Neural cell (in vitro differentiated cells): ENCODE results near the gene TM9SF1. TPM values are rescaled to one million over a fixed set of nuclear protein-coding genes. Genes with fewer than 3 reads are reported as not detected.
A peak's percentile ranks its signal among the peaks of the same experiment; 100 is the strongest.

ENCODE experiments used
- H2AFZ ChIP-seq: fragments of 200-600, 300-800 bp; sonication (generic), shearing (Covaris generic); 2 replicates; pipeline ENCODE4 v1.6.0; 2014; ENCODE audit warnings: low read depth, mild to moderate bottlenecking, antibody characterized with exemption, low read length, moderate library complexity
- H3F3A ChIP-seq: fragments of 200-600 bp; shearing (Covaris generic); 2 replicates; pipeline ENCODE4 v1.6.1; 2016; ENCODE audit warnings: mild to moderate bottlenecking, moderate library complexity, mixed read lengths, antibody characterized with exemption, low read length; ENCODE audit not compliant: insufficient read depth, poor library complexity, severe bottlenecking
- H3K27ac ChIP-seq: fragments of 200-600, 300-800 bp; sonication (generic), shearing (Covaris generic); 2 replicates; pipeline ENCODE4 v1.5.1; 2014; ENCODE audit warnings: mild to moderate bottlenecking, low read length, moderate library complexity
- H3K27me3 ChIP-seq: fragments of 300-800, 200-600 bp; sonication (generic), shearing (Covaris generic); 2 replicates; pipeline ENCODE4 v1.6.0; 2014; ENCODE audit warnings: mild to moderate bottlenecking, low read depth, low read length, moderate library complexity; ENCODE audit not compliant: insufficient read depth
- H3K36me3 ChIP-seq: fragments of 300-800, 200-600 bp; sonication (generic), shearing (Covaris generic); 2 replicates; pipeline ENCODE4 v1.5.1; 2014; ENCODE audit warnings: mild to moderate bottlenecking, antibody characterized with exemption, low read length, moderate library complexity; ENCODE audit not compliant: insufficient read depth
- H3K4me2 ChIP-seq: fragments of 300-800, 200-600 bp; sonication (generic), shearing (Covaris generic); 2 replicates; pipeline ENCODE4 v1.6.0; 2014; ENCODE audit warnings: mild to moderate bottlenecking, low read length
- H3K4me3 ChIP-seq: fragments of 300-800, 200-600 bp; sonication (generic), shearing (Covaris generic); 2 replicates; pipeline ENCODE4 v1.5.1; 2014; ENCODE audit warnings: mild to moderate bottlenecking, low read length, moderate library complexity
- H3K79me2 ChIP-seq: fragments of 200-600 bp; shearing (Covaris generic); replicated peaks from 2 replicates; pipeline ENCODE4 v1.6.0; 2014; ENCODE audit warnings: mild to moderate bottlenecking, low read length, moderate library complexity; ENCODE audit not compliant: insufficient read depth
- H3K9ac ChIP-seq: fragments of 300-800, 200-600 bp; sonication (generic), shearing (Covaris generic); 2 replicates; pipeline ENCODE4 v1.6.1; 2016; ENCODE audit warnings: mild to moderate bottlenecking, low read length, mixed read lengths
- H3K9me2 ChIP-seq: fragments of 200-600 bp; shearing (Covaris generic); 2 replicates; pipeline ENCODE4 v1.6.1; 2016; ENCODE audit warnings: mild to moderate bottlenecking, low read length, mixed read lengths; ENCODE audit not compliant: insufficient read depth
- H3K9me3 ChIP-seq: fragments of 200-600, 300-800 bp; sonication (generic), shearing (Covaris generic); 2 replicates; pipeline ENCODE4 v1.6.1; 2016; ENCODE audit warnings: mild to moderate bottlenecking, mixed run types, low read length, moderate library complexity, mixed read lengths
- H4K20me1 ChIP-seq: fragments of 200-600 bp; shearing (Covaris generic); 2 replicates; pipeline ENCODE4 v1.6.1; 2016; ENCODE audit warnings: mild to moderate bottlenecking, mixed run types; ENCODE audit not compliant: insufficient read depth
- CTCF ChIP-seq: fragments of 450-650 bp; IDR thresholded peaks from 2 replicates; pipeline ENCODE4 v1.5.1; 2014; ENCODE audit warnings: antibody characterized with exemption, mild to moderate bottlenecking, moderate library complexity; ENCODE audit not compliant: poor library complexity, severe bottlenecking
- EP300 ChIP-seq: fragments of 450-650 bp; conservative IDR thresholded peaks from 2 replicates; pipeline ENCODE4 v1.6.1; 2014; ENCODE audit warnings: antibody characterized with exemption, mild to moderate bottlenecking, moderate library complexity; ENCODE audit not compliant: poor library complexity, severe bottlenecking
- EZH2 ChIP-seq: fragments of 200-600, 300-800 bp; shearing (Covaris generic), sonication (generic); IDR thresholded peaks from 2 replicates; pipeline ENCODE4 v1.6.1; 2014; ENCODE audit warnings: antibody characterized with exemption, low read length, borderline replicate concordance, mild to moderate bottlenecking; ENCODE audit not compliant: insufficient read depth, poor library complexity, severe bottlenecking
- MXI1 ChIP-seq: fragments of 450-650 bp; conservative IDR thresholded peaks from 2 replicates; pipeline ENCODE4 v1.6.1; 2014; ENCODE audit warnings: antibody characterized with exemption, mild to moderate bottlenecking; ENCODE audit not compliant: poor library complexity, severe bottlenecking
- POLR2AphosphoS5 ChIP-seq: IDR thresholded peaks from 2 replicates; pipeline ENCODE4 v1.6.1; 2012
- RAD21 ChIP-seq: fragments of 450-650 bp; conservative IDR thresholded peaks from 2 replicates; pipeline ENCODE4 v1.6.1; 2014; ENCODE audit warnings: antibody characterized with exemption, mild to moderate bottlenecking, moderate library complexity
- SMC3 ChIP-seq: fragments of 450-650 bp; conservative IDR thresholded peaks from 2 replicates; pipeline ENCODE4 v1.6.1; 2014; ENCODE audit warnings: antibody characterized with exemption, mild to moderate bottlenecking, moderate library complexity; ENCODE audit not compliant: poor library complexity
- TAF1 ChIP-seq: IDR thresholded peaks from 2 replicates; pipeline ENCODE4 v1.6.1; 2012; ENCODE audit warnings: low read depth
- polyA plus RNA-seq: library from polyadenylated mRNA; depleted of rRNA; stranded (reverse); fragments of >200 nt; gene quantifications from 2 replicates; pipeline ENCODE4 v1.2.3, GENCODE V29; 2014
- TF ChIP-seq, protein P1 (sequence below): IDR thresholded peaks from 2 replicates; pipeline ENCODE4 v1.6.1; 2012; ENCODE audit warnings: borderline replicate concordance

The TM9SF1 gene
- polyA plus RNA-seq, 1 donor from 2014 or later = 25.1 TPM

DNA sequence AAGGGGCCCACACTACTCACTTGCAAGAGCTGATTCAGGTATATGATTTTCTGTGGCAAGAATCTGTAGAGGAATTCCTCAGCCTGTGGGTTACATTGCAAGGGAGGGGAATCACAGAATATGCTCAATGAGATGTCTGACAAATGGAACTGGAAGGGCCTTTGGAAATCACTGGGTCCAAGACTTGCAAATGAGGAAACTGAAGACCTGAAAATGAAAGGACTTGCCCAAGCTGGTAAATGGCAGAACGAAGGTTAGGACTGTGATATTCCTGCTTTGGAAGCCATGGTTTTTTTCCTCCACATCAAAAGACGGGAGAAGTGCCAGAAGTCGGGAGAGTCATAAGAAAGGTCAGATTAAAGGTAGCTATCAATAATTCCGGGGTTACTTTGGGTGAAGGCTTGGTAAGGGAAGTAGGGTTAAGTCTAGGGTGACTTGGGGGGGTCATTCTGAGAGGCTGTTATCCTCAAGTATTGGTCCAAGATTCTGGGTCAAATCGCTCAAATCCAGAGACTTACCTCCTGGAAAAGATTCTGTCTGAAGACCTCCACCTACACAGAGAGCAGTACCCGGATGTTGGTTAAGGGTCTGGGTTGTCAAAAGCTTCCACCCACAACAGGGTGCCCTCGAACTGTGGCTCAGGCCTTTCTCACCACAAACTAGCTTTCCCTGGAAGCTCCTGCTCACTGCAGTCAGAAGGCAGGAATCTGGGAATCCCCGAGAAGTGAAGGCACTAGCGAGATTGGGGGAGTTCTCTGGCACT, 49.4 kb downstream of the TM9SF1 start:
- Histone ChIP-seq H3F3A (peaks cover 6% of the 10 kb centered on the region), H3K9me3 (no peaks in the 10 kb centered on the region), H3K27me3 (no peaks in the 10 kb centered on the region), H3K4me2 (peak overlapping the region; percentile 76), H3K9me2 (no peaks in the 10 kb centered on the region), H4K20me1 (no peaks in the 10 kb centered on the region), H3K4me3 (peak overlapping the region; percentile 97), H3K9ac (peak overlapping the region; percentile 79), H3K36me3 (no peaks in the 10 kb centered on the region), H2AFZ (peak overlapping the region; percentile 95), H3K79me2 (peaks cover 9% of the 10 kb centered on the region), H3K27ac (peak overlapping the region; percentile 79)
- TF ChIP-seq, protein P1, sequence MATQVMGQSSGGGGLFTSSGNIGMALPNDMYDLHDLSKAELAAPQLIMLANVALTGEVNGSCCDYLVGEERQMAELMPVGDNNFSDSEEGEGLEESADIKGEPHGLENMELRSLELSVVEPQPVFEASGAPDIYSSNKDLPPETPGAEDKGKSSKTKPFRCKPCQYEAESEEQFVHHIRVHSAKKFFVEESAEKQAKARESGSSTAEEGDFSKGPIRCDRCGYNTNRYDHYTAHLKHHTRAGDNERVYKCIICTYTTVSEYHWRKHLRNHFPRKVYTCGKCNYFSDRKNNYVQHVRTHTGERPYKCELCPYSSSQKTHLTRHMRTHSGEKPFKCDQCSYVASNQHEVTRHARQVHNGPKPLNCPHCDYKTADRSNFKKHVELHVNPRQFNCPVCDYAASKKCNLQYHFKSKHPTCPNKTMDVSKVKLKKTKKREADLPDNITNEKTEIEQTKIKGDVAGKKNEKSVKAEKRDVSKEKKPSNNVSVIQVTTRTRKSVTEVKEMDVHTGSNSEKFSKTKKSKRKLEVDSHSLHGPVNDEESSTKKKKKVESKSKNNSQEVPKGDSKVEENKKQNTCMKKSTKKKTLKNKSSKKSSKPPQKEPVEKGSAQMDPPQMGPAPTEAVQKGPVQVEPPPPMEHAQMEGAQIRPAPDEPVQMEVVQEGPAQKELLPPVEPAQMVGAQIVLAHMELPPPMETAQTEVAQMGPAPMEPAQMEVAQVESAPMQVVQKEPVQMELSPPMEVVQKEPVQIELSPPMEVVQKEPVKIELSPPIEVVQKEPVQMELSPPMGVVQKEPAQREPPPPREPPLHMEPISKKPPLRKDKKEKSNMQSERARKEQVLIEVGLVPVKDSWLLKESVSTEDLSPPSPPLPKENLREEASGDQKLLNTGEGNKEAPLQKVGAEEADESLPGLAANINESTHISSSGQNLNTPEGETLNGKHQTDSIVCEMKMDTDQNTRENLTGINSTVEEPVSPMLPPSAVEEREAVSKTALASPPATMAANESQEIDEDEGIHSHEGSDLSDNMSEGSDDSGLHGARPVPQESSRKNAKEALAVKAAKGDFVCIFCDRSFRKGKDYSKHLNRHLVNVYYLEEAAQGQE = no peak
- no peak for TF ChIP-seq EP300
- TF ChIP-seq TAF1 = no peak
- no peak for TF ChIP-seq RAD21
- no peak for TF ChIP-seq SMC3
- TF ChIP-seq MXI1 = no peak
- TF ChIP-seq CTCF = no peak
- no peak for TF ChIP-seq POLR2AphosphoS5
- no peak for TF ChIP-seq EZH2

- H4K20me1 ChIP-seq = no peaks in the 10 kb centered on the region
- peaks cover 11% of the 10 kb centered on the region for H3F3A ChIP-seq
- no peaks in the 10 kb centered on the region for H3K9me2 ChIP-seq
- no peak overlapping the region for H3K27ac ChIP-seq
- no peaks in the 10 kb centered on the region for H3K9me3 ChIP-seq
- no peaks in the 10 kb centered on the region for H3K27me3 ChIP-seq
- no peaks in the 10 kb centered on the region for H3K36me3 ChIP-seq
- TF ChIP-seq RAD21 (no peak), TAF1 (no peak), POLR2AphosphoS5 (no peak), CTCF (no peak), EZH2 (no peak), SMC3 (no peak)
- TF ChIP-seq, protein P1 = no peak
- no peak overlapping the region for H3K4me2 ChIP-seq
- H2AFZ ChIP-seq = no peak overlapping the region
- peak overlapping the region; percentile 97 for H3K4me3 ChIP-seq
- peaks cover 9% of the 10 kb centered on the region for H3K79me2 ChIP-seq
- H3K9ac ChIP-seq = no peak overlapping the region
Observed at GRCh38 chr14:24145219-24145618, 50.0 kb downstream of the TM9SF1 start.
